COLO668 (cell line): ENCODE measurements around the gene RASSF5.

Source experiments
- DNase-seq: peaks from one replicate; lab custom pipeline; 2025; ENCODE audit not compliant: unreplicated experiment; lab: John Stamatoyannopoulos, UW

Gene RASSF5

GRCh38 chr1:206583707-206584648 is 76.6 kb downstream of the RASSF5 start:
- peak; percentile 79 for DNase-seq

- DNase-seq = no peak
Observed at GRCh38 chr1:206584683-206585082, 77.4 kb downstream of the RASSF5 start.

GRCh38 chr1:206586501-206587445 is 79.4 kb downstream of the RASSF5 start:
- DNase-seq = no peak

- no peak for DNase-seq
Observed at GRCh38 chr1:206587904-206588303, 80.6 kb downstream of the RASSF5 start.

GRCh38 chr1:206588492-206588891 is 81.2 kb downstream of the RASSF5 start:
- no peak for DNase-seq

GRCh38 chr1:206589206-206589605 is 81.9 kb downstream of the RASSF5 start:
- DNase-seq = no peak

- no peak for DNase-seq
Observed at GRCh38 chr1:206590025-206590758, 82.9 kb downstream of the RASSF5 start.

GRCh38 chr1:206591226-206591625 is 83.9 kb downstream of the RASSF5 start:
- no peak for DNase-seq

GRCh38 chr1:206591696-206592095 is 84.4 kb downstream of the RASSF5 start:
- DNase-seq = no peak

- no peak for DNase-seq
Observed at GRCh38 chr1:206593351-206593925, 86.1 kb downstream of the RASSF5 start.

- DNase-seq = no peak
Observed at GRCh38 chr1:206595581-206596318, 88.4 kb downstream of the RASSF5 start.

GRCh38 chr1:206596319-206596666 is 89.0 kb downstream of the RASSF5 start:
- DNase-seq = no peak

- DNase-seq = no peak
Observed at GRCh38 chr1:206600527-206600926, 93.2 kb downstream of the RASSF5 start.

GRCh38 chr1:206604861-206605260 is 97.5 kb downstream of the RASSF5 start:
- no peak for DNase-seq

- DNase-seq = no peak
Observed at GRCh38 chr1:206606867-206607266, 99.5 kb downstream of the RASSF5 start.

- DNase-seq = peak; percentile 40
Observed at GRCh38 chr1:206608108-206608698, 100.9 kb downstream of the RASSF5 start.

GRCh38 chr1:206609229-206609991 is 102.1 kb downstream of the RASSF5 start:
- DNase-seq = no peak

GRCh38 chr1:206612129-206612876 is 105.0 kb downstream of the RASSF5 start, which contains the start of gene EIF2D:
Gene EIF2D, minus strand, starts transcription at chr1:206612465. Its CDS starts 123 bp downstream, at chr1:206612342.
- peak; percentile 98 for DNase-seq
